Measurements from ENCODE around the gene NUP153.
"Not testable (repeated sequence)": the region's sequence is repeated elsewhere in the genome, so short reads cannot be mapped to it uniquely, and the experiment has no call there.

The NUP153 gene

DNA sequence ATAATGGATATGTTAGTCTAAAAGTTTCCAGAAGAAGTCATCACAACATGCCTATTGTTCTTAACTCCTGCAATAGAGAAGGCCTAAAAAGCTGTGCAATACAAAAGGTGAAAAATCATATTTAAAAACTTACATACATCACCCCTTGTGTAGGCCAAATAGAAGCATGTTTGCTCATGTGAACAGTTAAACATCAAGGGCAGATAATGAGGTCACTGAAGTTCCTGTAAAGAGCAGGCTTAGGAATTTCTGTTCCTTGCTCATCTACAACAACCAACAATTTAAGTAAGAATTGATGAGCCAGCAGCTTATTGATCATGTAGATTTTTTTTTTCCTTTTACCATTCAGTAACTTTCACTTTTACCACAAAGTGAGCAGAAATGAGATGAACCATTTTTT is 7.5 kb upstream of the NUP153 start:
- no peak for DNase-seq (ENCODE audit: low spot score)

DNA sequence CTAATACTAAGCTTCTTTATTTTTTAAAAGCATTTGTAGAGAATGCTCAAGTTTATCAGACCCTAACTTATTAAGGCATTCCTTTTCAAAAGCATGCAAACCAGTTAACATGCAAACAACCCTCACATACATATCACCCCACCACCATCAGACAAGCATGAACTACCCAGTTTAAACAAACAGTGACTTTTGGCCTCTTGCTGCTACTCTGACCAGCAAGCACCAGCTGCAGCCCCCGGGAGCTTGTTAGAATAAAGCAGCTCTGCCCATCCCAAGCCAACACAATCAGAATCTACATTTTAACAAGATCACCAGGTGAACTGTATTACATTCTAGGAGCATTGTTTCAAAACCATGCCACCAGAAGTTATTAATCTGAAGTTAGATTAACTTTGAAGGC is 5.9 kb upstream of the NUP153 start:
- DNase-seq (ENCODE audit: low spot score) = no peak

DNA sequence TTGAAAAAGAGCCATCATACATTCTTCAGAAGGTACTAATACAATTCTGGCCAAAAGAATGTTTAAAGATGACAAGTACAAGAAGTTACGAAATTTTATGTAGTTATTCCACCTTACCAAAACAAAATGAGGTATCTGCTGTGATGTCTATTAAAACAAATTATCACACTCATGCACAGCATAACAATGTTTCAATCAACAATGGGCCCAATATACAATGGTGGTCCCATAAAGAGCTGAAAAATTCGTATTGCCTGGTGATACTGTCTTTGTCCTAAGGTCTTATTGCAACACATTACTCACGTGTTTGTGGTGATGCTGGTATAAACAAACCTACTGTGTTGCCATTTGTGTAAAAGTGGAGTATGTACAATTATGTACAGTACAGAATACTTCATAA is 3.6 kb upstream of the NUP153 start:
- DNase-seq (ENCODE audit: low spot score) = no peak

- DNase-seq (ENCODE audit: low spot score) = no peak
Observed at GRCh38 chr6:17709476-17709875, 2.8 kb upstream of the NUP153 start.

DNA sequence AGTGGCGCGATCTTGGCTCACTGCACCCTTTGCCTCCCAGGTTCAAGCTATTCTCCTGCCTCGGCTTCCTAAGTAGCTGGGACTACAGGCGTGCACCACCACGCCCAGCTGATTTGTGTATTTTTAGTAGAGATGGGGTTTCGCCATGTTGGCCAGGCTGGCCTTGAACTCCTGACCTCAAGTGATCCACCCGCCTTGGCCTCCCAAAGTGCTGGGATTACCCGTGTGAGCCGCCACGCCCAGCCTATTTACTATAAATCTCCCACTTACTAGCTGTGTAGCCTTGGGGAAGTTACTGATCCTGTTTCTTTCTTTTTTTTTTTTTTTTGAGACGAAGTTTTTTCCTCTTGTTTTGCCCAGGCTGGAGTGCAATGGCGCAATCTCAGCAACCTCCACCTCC is 1.3 kb upstream of the NUP153 start:
- not testable (repeated sequence) for DNase-seq (ENCODE audit: low spot score)

GRCh38 chr6:17707371-17707651 is 586 bp upstream of the NUP153 start:
- DNase-seq (ENCODE audit: low spot score) = no peak

GRCh38 chr6:17705778-17706579 is 746 bp downstream of the NUP153 start:
- peak; percentile 83 for DNase-seq (ENCODE audit: low spot score)

- no peak for DNase-seq (ENCODE audit: low spot score)
Observed at GRCh38 chr6:17705428-17705777, 1.3 kb downstream of the NUP153 start.

DNA sequence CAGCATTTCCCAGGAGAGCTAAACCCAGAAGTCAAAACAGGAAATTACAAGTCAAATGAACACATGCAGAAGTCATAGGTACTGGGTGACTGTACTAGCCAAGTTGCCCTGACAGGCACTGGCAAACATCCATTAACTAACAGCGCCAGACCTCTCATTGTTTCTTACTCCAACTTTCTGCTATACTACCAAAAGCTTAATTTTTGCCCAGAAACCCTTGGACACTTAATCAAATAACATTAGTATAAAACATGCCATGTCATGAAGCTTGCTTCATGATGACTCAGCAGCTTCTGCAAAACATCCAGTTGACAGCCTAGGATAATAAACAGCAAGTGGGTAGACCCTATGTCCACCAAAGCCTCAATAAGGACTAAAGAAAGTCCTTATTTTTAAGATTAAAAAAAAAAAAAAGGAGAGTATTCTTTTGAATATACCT is 3.5 kb downstream of the NUP153 start:
- DNase-seq (ENCODE audit: low spot score) = no peak

DNA sequence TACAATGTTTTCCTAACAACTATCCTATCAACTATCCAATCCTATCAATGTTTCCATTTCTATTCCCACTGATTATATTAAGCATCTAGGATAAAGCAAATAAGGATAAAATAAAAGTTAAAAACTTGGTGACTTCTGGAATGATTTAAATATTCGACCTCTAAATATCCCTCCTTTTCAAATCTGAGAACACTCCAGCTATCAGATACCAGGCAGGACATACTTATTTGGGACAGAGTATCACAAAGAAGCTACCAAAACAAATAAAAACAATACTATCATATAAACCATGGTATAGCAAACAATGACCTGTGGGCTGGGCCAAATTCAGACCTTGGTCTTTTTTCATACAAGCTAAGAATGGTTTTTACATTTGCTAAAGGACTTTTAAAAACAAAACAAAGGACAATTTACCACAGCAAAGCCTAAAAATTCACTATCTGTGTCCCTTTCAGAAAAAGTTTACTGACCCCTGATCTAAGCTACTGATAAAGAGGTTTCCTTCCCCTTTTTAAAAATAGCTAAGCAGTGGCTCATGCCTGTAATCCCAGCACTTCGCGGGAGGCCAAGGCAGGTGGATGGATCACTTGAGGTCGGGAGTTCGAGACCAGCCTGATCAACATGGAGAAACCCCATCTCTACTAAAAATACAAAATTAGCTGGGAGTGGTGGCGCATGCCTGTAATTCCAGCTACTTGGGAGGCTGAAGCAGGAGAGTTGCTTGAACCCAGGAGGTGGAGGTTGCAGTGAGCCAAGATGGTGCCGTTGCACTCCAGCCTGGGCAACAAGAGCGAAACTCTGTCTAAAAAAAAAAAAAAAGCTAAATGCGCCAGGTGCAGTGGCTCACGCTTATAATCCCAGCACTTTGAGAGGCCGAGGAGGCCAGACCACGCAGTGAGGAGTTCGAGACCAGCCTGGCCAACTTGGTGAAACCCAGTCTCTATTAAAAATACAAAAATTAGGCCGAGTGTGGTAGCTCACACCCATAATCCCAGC is 6.0 kb downstream of the NUP153 start:
- DNase-seq (ENCODE audit: low spot score) = no peak

DNA sequence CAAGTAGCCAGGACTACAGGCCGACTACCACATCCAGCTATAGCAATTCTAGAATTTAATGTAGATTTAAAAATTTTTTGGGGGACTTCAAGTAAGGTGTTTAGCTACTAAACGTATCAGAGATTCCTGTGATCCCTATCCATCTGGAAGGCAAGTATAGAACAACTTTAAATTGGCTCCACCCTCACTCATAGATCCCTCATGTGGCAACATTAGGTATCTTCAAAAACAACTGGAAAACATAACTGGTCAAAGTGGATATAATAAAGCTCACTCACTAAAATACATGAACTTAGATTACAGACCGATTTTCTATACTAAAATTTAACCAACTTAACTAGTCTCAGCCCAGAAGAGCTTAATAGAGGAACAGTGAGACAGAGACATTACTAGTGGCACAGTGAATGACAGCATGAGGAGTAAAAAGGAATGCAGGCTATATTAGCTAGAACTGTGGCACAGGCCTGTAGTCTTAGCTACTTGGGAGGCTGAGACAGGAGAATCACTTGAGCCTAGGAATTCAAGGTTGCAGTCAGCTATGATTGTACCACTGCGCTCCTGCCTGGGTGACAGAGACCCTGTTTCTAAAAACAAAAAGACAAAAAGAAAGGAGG is 14.7 kb downstream of the NUP153 start:
- DNase-seq (ENCODE audit: low spot score) = no peak

DNA sequence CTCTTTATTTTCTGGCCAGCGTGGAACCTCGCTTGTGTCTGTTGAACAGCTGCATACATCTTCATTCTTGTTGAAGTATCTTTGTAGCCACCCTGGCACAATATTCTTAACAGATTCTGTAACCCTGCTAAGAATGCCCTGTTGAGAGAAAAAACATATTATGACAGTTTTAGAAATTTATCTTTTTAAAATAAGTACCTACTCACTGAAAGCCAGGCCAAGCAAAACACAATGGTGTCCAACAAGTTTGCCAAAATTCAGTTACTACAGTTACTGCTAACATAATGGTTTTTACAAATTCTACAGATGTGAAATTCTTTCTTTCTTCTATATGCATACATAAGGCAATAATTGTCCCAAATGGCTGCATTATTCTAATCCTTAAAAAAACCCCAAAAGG is 18.2 kb downstream of the NUP153 start:
- no peak for DNase-seq (ENCODE audit: low spot score)

GRCh38 chr6:17687136-17687535 is 19.6 kb downstream of the NUP153 start:
- DNase-seq (ENCODE audit: low spot score) = no peak

- DNase-seq (ENCODE audit: low spot score) = no peak
Observed at GRCh38 chr6:17684134-17684533, 22.6 kb downstream of the NUP153 start.

- no peak for DNase-seq (ENCODE audit: low spot score)
Observed at GRCh38 chr6:17683428-17683827, 23.3 kb downstream of the NUP153 start.

- DNase-seq (ENCODE audit: low spot score) = no peak
Observed at GRCh38 chr6:17679726-17680125, 27.0 kb downstream of the NUP153 start.

DNA sequence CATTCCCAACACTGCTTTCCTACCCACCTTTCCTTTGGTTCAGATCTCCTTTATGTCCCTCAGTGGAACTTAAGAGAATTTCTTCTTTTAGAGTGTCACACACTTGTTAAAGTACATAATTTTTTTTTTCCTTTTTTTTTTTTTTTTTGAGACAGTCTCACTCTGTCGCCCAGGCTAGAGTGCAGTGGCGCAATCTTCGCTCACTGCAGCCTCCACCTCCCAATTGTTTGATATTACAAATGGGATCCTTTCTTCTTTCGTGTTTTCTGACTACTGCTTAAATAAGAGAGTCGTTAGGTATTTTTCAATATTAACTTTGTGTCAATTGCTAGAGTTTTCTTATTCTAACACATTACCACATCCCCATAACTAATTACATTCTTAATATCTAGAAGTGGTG is 29.1 kb downstream of the NUP153 start:
- DNase-seq (ENCODE audit: low spot score) = no peak

GRCh38 chr6:17673543-17674254 is 33.0 kb downstream of the NUP153 start:
- no peak for DNase-seq (ENCODE audit: low spot score)

DNA sequence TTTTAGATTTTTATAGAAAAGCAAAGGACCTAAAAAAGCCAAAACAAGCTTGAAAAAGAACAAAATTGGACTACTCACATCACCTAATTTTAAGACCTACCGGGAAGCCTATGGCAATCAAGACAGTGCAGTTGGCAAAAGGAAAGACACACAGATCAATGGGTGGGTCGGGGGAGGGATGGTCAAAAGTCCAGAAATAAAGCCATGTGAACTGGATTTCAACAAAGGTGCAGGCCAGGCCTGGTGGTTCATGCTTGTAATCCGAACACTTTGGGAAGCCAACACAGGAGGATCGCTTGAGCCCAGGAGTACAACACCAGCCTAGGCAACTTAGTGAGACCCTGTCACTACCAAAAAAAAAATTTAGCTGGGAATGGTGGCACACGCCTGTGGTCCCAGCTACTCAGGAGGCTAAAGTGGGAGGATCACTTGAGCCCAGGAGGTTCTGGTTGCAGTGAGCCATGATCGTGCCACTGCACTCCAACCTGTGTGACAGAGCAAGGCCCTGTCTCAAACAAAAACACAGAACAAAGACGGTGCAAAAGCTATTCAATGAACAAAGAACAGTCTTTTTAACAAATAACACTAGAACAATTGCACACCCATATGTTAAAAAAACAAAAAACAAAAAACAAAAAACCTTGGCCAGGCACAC is 34.5 kb downstream of the NUP153 start:
- no peak for DNase-seq (ENCODE audit: low spot score)

DNA sequence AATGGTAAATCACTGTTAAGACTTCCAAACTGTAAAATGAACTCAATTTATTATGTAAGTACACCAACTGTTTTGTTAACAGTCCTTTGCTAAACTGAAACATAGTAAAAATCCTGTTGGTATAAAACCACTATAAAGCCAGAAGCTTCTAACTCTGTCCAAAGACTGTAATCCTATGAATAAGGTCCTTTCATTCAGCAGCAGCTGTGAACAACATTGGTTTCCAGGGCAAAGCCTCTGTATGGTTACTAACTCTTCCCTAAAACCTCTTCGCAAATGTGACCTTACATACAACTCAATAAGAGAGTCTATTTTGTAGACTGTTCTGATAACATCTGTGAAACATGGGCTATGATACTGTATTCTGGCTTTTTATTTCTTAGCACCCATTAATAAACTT is 40.1 kb downstream of the NUP153 start:
- no peak for DNase-seq (ENCODE audit: low spot score)

GRCh38 chr6:17665132-17665531 is 41.6 kb downstream of the NUP153 start:
- no peak for DNase-seq (ENCODE audit: low spot score)

GRCh38 chr6:17663226-17663625 is 43.5 kb downstream of the NUP153 start:
- no peak for DNase-seq (ENCODE audit: low spot score)

Measured in ecto neural progenitor cell (in vitro differentiated cells).